Ramos (cell line): ENCODE results near the gene LRRC8D.

Source experiments
- in situ Hi-C: fragments of 300-500 bp; cut with MboI; formaldehyde crosslinking; loops from one replicate; pipeline ENCODE4 v1.14.3; 2022; ENCODE audit warnings: low sequenced_read_pairs; ENCODE audit not compliant: unreplicated experiment

Gene LRRC8D

DNA sequence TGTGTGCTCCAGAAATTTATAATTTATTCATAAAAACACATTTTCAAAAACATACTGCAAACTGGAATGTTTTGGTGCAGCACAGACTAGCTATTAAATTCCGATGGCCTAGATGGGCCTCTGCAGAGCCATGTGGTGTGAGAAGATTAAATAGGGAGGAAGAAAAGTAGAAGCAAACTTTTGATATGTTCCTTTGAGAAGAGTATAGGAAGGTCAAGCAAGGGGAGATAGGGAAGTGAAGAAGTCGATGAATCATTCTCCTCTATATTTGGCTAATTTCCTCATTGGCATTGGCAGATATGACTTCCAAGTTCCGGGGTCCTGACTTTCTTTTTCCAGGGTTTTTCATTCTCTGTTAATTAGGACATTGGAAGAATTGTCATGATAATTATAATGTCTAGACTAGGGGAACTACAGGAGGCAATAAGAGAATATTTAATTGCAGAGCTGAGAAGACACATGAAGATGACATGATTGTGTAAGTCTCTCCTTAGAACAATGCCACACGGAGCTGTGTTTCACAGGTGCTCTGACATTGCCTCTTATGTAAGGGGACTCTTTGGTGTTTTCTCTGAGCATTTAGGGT, 154.8 kb downstream of the LRRC8D start:
- in situ Hi-C loops, result loop anchor here (25.0 kb wide), 2 partner anchors 338 to 488 kb away; partner anchors contain the start of gene LRRC8C

DNA sequence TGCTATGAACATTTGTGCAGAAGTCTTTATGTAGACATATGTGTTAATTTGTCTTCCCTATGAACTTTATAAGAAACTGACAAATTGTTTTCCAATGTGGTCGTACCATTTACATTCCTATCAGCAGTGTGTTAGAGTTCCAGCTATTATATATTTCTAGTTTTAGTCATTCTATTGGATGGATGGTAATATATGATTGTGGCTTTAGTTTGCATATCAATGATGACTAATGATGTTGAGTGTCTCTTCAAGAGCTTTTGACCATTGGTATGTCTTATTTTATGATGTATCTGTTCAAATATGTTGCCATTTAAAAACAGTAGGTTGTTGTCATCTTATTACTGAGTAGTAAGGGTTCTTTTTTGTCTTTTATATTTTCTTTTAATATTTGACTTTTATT, 157.9 kb downstream of the LRRC8D start:
- in situ Hi-C loops, result loop anchor here (25.0 kb wide), 2 partner anchors 341 to 491 kb away; partner anchors contain the start of gene LRRC8C

DNA sequence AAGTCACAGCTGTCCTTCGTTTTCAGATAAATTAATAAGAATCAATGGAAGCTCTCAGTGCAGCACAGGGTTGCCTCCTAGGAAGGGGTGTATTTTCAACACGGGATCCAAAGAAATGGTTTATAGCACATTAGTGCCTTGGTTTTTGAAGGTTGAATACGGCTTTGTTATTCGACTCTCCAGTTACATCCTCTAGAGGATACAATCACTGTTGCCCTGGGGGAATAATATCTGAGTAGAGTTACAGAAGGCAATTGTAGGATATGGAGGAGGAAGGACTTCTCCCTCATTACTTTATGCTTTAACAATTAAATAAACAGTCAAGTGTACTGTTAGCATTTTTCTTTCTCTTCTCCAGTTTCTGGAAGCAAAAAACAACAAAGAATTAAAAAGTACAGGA, 159.8 kb downstream of the LRRC8D start:
- in situ Hi-C loops, result loop anchor here (25.0 kb wide), 2 partner anchors 343 to 493 kb away; partner anchors contain the start of gene LRRC8C

DNA sequence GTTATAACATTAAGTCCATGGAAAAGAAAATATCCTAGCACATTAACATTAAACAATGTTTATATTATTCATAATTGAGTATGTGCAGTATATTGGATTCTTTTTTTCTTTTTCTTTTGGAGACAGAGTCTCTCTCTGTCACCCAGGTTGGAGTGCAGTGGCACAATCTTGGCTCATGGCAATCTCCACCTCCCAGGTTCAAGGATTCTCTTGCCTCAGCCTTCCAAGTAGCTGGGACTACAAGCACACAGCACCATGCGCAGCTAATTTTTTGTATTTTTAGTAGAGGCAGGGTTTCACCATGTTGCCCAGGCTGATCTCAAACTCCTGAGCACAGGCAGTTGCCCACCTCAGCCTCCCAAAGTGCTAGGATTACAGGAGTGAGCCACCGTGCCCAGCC, 162.0 kb downstream of the LRRC8D start:
- in situ Hi-C loops, result loop anchor here (25.0 kb wide), 2 partner anchors 346 to 496 kb away; partner anchors contain the start of gene LRRC8C

DNA sequence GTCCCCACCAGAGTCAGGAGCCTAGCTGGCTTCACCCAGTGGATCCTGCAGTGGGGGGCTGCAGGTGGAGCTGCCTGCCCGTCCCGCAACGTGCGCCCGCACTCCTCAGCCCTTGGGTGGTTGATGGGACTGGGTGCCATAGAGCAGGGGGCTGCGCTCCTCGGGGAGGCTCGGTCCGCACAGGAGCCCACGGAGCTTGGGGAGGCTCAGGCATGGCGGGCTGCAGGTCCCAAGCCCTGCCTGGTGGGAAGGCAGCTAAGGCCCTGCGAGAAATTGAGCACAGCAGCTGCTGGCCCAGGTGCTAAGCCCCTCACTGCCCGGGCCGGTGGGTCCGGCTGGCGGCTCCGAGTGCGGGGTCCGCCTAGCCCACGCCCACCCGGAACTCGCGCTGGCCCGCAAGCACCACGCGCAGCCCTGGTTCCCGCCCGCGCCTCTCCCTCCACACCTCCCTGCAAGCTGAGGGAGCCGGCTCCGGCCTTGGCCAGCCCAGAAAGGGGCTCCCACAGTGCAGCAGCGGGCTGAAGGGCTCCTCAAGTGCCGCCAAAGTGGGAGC, 163.8 kb downstream of the LRRC8D start:
- in situ Hi-C loops, result loop anchor here (5.0 to 25.0 kb wide), 3 partner anchors 177 to 497 kb away; partner anchors contain the start of gene LRRC8C

DNA sequence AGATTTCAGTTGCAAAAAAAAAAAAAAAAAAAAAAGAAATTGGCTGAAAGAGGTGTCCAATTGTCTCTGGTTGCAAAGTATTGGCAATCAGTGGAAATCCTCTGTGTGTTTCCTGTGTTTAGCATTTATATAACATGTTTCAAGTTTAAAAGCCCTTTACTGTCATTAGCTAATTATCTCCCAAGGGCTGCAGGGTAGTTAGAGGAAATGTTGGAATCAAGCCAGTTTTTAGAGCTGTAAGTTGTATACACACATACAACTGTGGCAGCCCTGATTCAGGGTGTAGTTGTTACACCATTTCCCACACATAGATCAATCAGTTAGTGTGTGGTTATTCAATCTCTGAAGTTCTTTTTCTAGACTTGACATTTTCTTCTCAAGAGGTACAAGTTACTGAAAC, 165.2 kb downstream of the LRRC8D start:
- in situ Hi-C loops, result loop anchor here (5.0 to 25.0 kb wide), 3 partner anchors 179 to 499 kb away; partner anchors contain the start of gene LRRC8C
